Measurements from ENCODE around the gene L2HGDH.
"Not testable (repeated sequence)": the region's sequence is repeated elsewhere in the genome, so short reads cannot be mapped to it uniquely, and the experiment has no call there.

L2HGDH gene

GRCh38 chr14:50311972-50312733 is at the start of gene L2HGDH, which contains the start of gene DMAC2L:
Gene L2HGDH (minus strand): TSS chr14:50312229. CDS start chr14:50312150, 79 bp downstream.
Gene DMAC2L (plus strand): TSS chr14:50312324. CDS start chr14:50321488, 9,164 bp downstream.
- peaks cover 12% of the 10 kb centered on the region for H3K4me1 ChIP-seq (ENCODE audit: control insufficient read depth, low read depth, low read length)
- peak within 1 kb of the TSS; percentile 69 for H3K4me3 ChIP-seq (ENCODE audit: low read length)
- H3K36me3 ChIP-seq (ENCODE audit: control insufficient read depth, low read depth, low read length), result no peaks in the 10 kb centered on the region
- H3K27me3 ChIP-seq (ENCODE audit: control insufficient read depth, insufficient read depth, low read length), result no peaks in the 10 kb centered on the region
- no peaks in the 10 kb centered on the region for H3K9me3 ChIP-seq (ENCODE audit: control insufficient read depth, low read depth, low read length)
- peak within 1 kb of the TSS; percentile 81 for H3K9ac ChIP-seq (ENCODE audit: low read length)
- H3K27ac ChIP-seq (ENCODE audit: low read length), result peak within 1 kb of the TSS; percentile 68

- H3K27ac ChIP-seq (ENCODE audit: low read length), result no peak overlapping the region
- H3K9ac ChIP-seq (ENCODE audit: low read length), result no peak overlapping the region
- no peak overlapping the region for H3K4me3 ChIP-seq (ENCODE audit: low read length)
- H3K36me3 ChIP-seq (ENCODE audit: control insufficient read depth, low read depth, low read length), result no peaks in the 10 kb centered on the region
- no peaks in the 10 kb centered on the region for H3K4me1 ChIP-seq (ENCODE audit: control insufficient read depth, low read depth, low read length)
- H3K27me3 ChIP-seq (ENCODE audit: control insufficient read depth, insufficient read depth, low read length), result no peaks in the 10 kb centered on the region
- no peaks in the 10 kb centered on the region for H3K9me3 ChIP-seq (ENCODE audit: control insufficient read depth, low read depth, low read length)
Observed at GRCh38 chr14:50360851-50361250, 48.8 kb upstream of the L2HGDH start.

- H3K9ac ChIP-seq (ENCODE audit: low read length), result no peak overlapping the region
Observed at GRCh38 chr14:50360093-50360492, 48.1 kb upstream of the L2HGDH start.

GRCh38 chr14:50359631-50360030 is 47.6 kb upstream of the L2HGDH start:
- Histone ChIP-seq H3K9ac (ENCODE audit: low read length) (no peak overlapping the region), H3K9me3 (ENCODE audit: control insufficient read depth, low read depth, low read length) (no peaks in the 10 kb centered on the region), H3K4me1 (ENCODE audit: control insufficient read depth, low read depth, low read length) (no peaks in the 10 kb centered on the region), H3K36me3 (ENCODE audit: control insufficient read depth, low read depth, low read length) (no peaks in the 10 kb centered on the region), H3K4me3 (ENCODE audit: low read length) (no peak overlapping the region), H3K27ac (ENCODE audit: low read length) (no peak overlapping the region), H3K27me3 (ENCODE audit: control insufficient read depth, insufficient read depth, low read length) (no peaks in the 10 kb centered on the region)

More at GRCh38 chr14:50360093-50360492, 48.1 kb upstream of the L2HGDH start:
- H3K9me3 ChIP-seq (ENCODE audit: control insufficient read depth, low read depth, low read length), result no peaks in the 10 kb centered on the region
- no peaks in the 10 kb centered on the region for H3K27me3 ChIP-seq (ENCODE audit: control insufficient read depth, insufficient read depth, low read length)
- H3K4me1 ChIP-seq (ENCODE audit: control insufficient read depth, low read depth, low read length), result no peaks in the 10 kb centered on the region
- H3K27ac ChIP-seq (ENCODE audit: low read length), result no peak overlapping the region
- no peaks in the 10 kb centered on the region for H3K36me3 ChIP-seq (ENCODE audit: control insufficient read depth, low read depth, low read length)
- no peak overlapping the region for H3K4me3 ChIP-seq (ENCODE audit: low read length)

- Histone ChIP-seq H3K36me3 (ENCODE audit: control insufficient read depth, low read depth, low read length) (no peaks in the 10 kb centered on the region), H3K27ac (ENCODE audit: low read length) (no peak overlapping the region), H3K9me3 (ENCODE audit: control insufficient read depth, low read depth, low read length) (no peaks in the 10 kb centered on the region), H3K4me1 (ENCODE audit: control insufficient read depth, low read depth, low read length) (no peaks in the 10 kb centered on the region), H3K27me3 (ENCODE audit: control insufficient read depth, insufficient read depth, low read length) (no peaks in the 10 kb centered on the region), H3K9ac (ENCODE audit: low read length) (no peak overlapping the region), H3K4me3 (ENCODE audit: low read length) (no peak overlapping the region)
Observed at GRCh38 chr14:50357753-50358395, 45.8 kb upstream of the L2HGDH start.

GRCh38 chr14:50357124-50357523 is 45.1 kb upstream of the L2HGDH start:
- H3K9me3 ChIP-seq (ENCODE audit: control insufficient read depth, low read depth, low read length), result no peaks in the 10 kb centered on the region

GRCh38 chr14:50356283-50356682 is 44.3 kb upstream of the L2HGDH start:
- H3K27me3 ChIP-seq (ENCODE audit: control insufficient read depth, insufficient read depth, low read length); H3K4me3 ChIP-seq (ENCODE audit: low read length); H3K36me3 ChIP-seq (ENCODE audit: control insufficient read depth, low read depth, low read length); H3K9ac ChIP-seq (ENCODE audit: low read length); H3K4me1 ChIP-seq (ENCODE audit: control insufficient read depth, low read depth, low read length); H3K9me3 ChIP-seq (ENCODE audit: control insufficient read depth, low read depth, low read length); H3K27ac ChIP-seq (ENCODE audit: low read length): not testable (repeated sequence)

More at GRCh38 chr14:50357124-50357523, 45.1 kb upstream of the L2HGDH start:
- Histone ChIP-seq H3K36me3 (ENCODE audit: control insufficient read depth, low read depth, low read length) (no peaks in the 10 kb centered on the region), H3K27ac (ENCODE audit: low read length) (no peak overlapping the region), H3K4me1 (ENCODE audit: control insufficient read depth, low read depth, low read length) (no peaks in the 10 kb centered on the region), H3K9ac (ENCODE audit: low read length) (no peak overlapping the region), H3K27me3 (ENCODE audit: control insufficient read depth, insufficient read depth, low read length) (no peaks in the 10 kb centered on the region), H3K4me3 (ENCODE audit: low read length) (no peak overlapping the region)

GRCh38 chr14:50355692-50356091 is 43.7 kb upstream of the L2HGDH start:
- no peak overlapping the region for H3K9ac ChIP-seq (ENCODE audit: low read length)
- no peak overlapping the region for H3K4me3 ChIP-seq (ENCODE audit: low read length)
- H3K36me3 ChIP-seq (ENCODE audit: control insufficient read depth, low read depth, low read length), result no peaks in the 10 kb centered on the region
- no peaks in the 10 kb centered on the region for H3K27me3 ChIP-seq (ENCODE audit: control insufficient read depth, insufficient read depth, low read length)
- no peaks in the 10 kb centered on the region for H3K9me3 ChIP-seq (ENCODE audit: control insufficient read depth, low read depth, low read length)
- no peaks in the 10 kb centered on the region for H3K4me1 ChIP-seq (ENCODE audit: control insufficient read depth, low read depth, low read length)
- H3K27ac ChIP-seq (ENCODE audit: low read length), result no peak overlapping the region

GRCh38 chr14:50354527-50354926 is 42.5 kb upstream of the L2HGDH start:
- no peak overlapping the region for H3K9ac ChIP-seq (ENCODE audit: low read length)
- H3K9me3 ChIP-seq (ENCODE audit: control insufficient read depth, low read depth, low read length), result no peaks in the 10 kb centered on the region
- no peak overlapping the region for H3K4me3 ChIP-seq (ENCODE audit: low read length)
- no peaks in the 10 kb centered on the region for H3K4me1 ChIP-seq (ENCODE audit: control insufficient read depth, low read depth, low read length)
- no peak overlapping the region for H3K27ac ChIP-seq (ENCODE audit: low read length)
- H3K36me3 ChIP-seq (ENCODE audit: control insufficient read depth, low read depth, low read length), result no peaks in the 10 kb centered on the region
- no peaks in the 10 kb centered on the region for H3K27me3 ChIP-seq (ENCODE audit: control insufficient read depth, insufficient read depth, low read length)

GRCh38 chr14:50353126-50353525 is 41.1 kb upstream of the L2HGDH start:
- Histone ChIP-seq H3K4me3 (ENCODE audit: low read length) (no peak overlapping the region), H3K27ac (ENCODE audit: low read length) (no peak overlapping the region), H3K9ac (ENCODE audit: low read length) (no peak overlapping the region), H3K9me3 (ENCODE audit: control insufficient read depth, low read depth, low read length) (no peaks in the 10 kb centered on the region), H3K4me1 (ENCODE audit: control insufficient read depth, low read depth, low read length) (no peaks in the 10 kb centered on the region), H3K36me3 (ENCODE audit: control insufficient read depth, low read depth, low read length) (no peaks in the 10 kb centered on the region), H3K27me3 (ENCODE audit: control insufficient read depth, insufficient read depth, low read length) (no peaks in the 10 kb centered on the region)

GRCh38 chr14:50352584-50352983 is 40.6 kb upstream of the L2HGDH start:
- Histone ChIP-seq H3K4me1 (ENCODE audit: control insufficient read depth, low read depth, low read length) (no peaks in the 10 kb centered on the region), H3K4me3 (ENCODE audit: low read length) (no peak overlapping the region), H3K9me3 (ENCODE audit: control insufficient read depth, low read depth, low read length) (no peaks in the 10 kb centered on the region), H3K27ac (ENCODE audit: low read length) (no peak overlapping the region), H3K36me3 (ENCODE audit: control insufficient read depth, low read depth, low read length) (no peaks in the 10 kb centered on the region), H3K27me3 (ENCODE audit: control insufficient read depth, insufficient read depth, low read length) (no peaks in the 10 kb centered on the region), H3K9ac (ENCODE audit: low read length) (no peak overlapping the region)

GRCh38 chr14:50350975-50351374 is 38.9 kb upstream of the L2HGDH start:
- no peaks in the 10 kb centered on the region for H3K9me3 ChIP-seq (ENCODE audit: control insufficient read depth, low read depth, low read length)
- H3K27ac ChIP-seq (ENCODE audit: low read length), result no peak overlapping the region
- H3K9ac ChIP-seq (ENCODE audit: low read length), result no peak overlapping the region
- H3K36me3 ChIP-seq (ENCODE audit: control insufficient read depth, low read depth, low read length), result no peaks in the 10 kb centered on the region
- no peaks in the 10 kb centered on the region for H3K4me1 ChIP-seq (ENCODE audit: control insufficient read depth, low read depth, low read length)
- H3K4me3 ChIP-seq (ENCODE audit: low read length), result no peak overlapping the region
- H3K27me3 ChIP-seq (ENCODE audit: control insufficient read depth, insufficient read depth, low read length), result no peaks in the 10 kb centered on the region

Measured in iPS-18a (cell line).